Gastroesophageal sphincter (tissue), 3 donors: ENCODE results near the gene SRM.

Experiments used
- CTCF ChIP-seq, 4 experiments: fragments of 200-600 bp in 2 of 4; fragments of 450-650 bp in 2 of 4; sonication (generic) in 1 of 4; IDR thresholded peaks; one replicate each; pipeline ENCODE4 v1.5.1; 2017 to 2019; ENCODE audit warnings: antibody characterized with exemption in 4 of 4, mild to moderate bottlenecking in 2 of 4, moderate library complexity in 2 of 4
- POLR2A ChIP-seq, 2 donors: fragments of 450-650 bp; IDR thresholded peaks; one replicate each; pipeline ENCODE4 v1.6.1; 2017; ENCODE audit warnings: antibody characterized with exemption in 2 of 2, mild to moderate bottlenecking in 2 of 2, moderate library complexity in 1 of 2
- POLR2AphosphoS5 ChIP-seq: sonication (generic); formaldehyde crosslinking; IDR thresholded peaks from one replicate; pipeline ENCODE4 v1.6.1; 2017; ENCODE audit warnings: antibody characterized with exemption

- TF ChIP-seq CTCF (IDR thresholded peaks at IDR 0.05) (no peak), POLR2A (IDR thresholded peaks at IDR 0.05) (no peak), POLR2AphosphoS5 (no peak)
These were observed 6.1 kb downstream of the SRM start for GRCh38 chr1:11053758-11054137.
